HG03354 (cell line): ENCODE measurements around the gene NOX5.

Experiments used
- ATAC-seq: cut with Tn5 transposase; IDR thresholded peaks from one replicate; pipeline ENCODE4 v1.9.1; 2021; ENCODE audit warnings: mild to moderate bottlenecking; ENCODE audit not compliant: unreplicated experiment, poor library complexity, severe bottlenecking

The NOX5 gene

DNA sequence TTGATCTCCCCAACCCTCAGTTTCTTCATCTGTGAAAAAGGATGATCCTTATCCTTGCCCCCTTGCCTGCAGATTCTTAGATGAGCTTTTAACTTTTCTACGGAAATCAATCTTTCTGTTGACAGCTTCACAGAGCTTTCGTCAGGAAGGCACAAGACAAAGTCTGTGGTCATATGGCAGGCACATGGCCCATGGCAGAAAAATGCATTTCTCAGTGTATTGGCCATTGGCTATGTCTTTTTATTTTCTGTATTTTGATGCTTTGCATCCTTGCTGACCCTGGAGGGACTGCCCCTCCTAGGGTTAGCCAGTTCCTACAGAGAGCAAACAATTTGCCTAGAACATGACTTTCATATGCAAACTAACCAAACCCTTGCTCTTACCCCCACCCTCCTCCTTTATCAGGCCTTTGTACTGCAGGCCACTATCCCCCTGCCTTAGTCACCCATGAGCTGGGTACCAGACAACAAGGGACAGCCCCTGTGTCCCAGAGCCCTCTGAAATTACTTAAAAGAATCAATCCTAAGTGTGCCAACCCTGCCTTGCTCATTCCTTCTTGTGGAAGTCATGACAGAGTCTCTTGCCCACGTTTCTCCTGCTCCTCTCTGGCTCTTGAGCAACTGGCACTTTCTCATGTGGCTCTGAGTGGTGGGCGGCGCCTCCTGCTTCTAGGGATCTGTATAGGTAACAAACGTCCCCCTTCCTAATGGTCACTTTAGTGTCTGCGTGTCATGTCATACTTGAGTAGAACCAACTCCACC is 24.1 kb upstream of the NOX5 start:
- ATAC-seq: no peak

DNA sequence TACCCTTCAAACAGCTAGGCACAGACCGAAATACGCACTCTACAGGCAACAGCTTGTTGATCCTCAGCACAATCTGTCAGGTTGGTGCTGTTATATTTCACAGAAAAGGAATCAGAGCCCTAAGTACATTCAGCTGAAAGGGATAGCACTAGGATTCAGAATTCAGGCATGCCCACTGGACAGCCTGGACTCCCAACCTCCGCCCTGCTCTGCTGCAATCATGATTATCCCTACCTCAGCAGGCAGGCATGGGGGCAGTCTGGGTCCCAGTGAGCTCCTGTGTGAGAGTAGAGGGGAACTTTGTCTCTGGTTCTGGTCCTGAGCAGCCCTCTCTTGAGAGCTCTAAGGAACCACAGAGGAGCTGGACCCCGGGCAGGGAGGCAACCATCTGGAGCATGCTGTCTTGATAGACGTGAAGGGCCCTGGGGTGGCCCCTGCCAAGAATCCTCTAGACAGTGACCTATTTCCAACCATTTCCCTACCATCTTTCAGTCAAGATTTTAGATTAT is 23.4 kb upstream of the NOX5 start:
- no peak for ATAC-seq

DNA sequence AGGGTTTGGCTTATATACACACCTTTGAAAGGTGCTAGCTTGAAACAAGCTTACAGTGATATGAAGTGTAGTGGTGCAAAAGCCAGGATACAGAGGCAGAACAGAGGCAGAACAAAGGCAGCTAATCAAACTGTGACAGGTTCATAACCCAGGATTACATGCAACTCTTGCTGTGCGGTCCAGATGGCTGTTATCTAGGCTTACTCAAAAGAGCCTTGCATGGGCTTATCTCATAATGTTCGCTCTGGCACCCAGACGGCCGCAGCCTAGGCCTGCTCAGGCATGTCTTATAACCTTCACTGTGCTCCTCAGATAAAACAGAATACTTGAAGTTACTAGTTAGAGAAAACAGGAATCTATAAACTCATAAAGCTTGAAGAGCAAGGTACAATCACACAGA is 22.8 kb upstream of the NOX5 start:
- ATAC-seq: no peak

DNA sequence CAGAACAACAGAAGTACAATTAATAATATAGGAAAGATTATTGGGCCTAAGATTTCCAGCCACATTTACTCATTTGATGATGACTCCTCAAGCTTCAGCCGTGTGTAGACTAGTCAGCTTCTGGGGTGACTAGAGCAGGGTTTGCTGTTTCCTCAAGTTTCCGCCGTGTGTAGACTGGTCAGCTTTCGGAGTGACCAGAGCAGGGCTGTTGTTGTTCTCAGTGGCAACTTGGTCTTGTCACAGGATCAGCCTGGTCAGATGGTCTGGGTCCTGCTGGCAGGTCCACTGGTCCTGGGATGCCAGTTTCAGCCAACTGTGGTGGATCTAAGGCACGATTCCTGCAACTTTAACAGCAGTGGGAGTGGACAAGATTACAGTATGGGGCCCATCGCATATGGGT is 21.8 kb upstream of the NOX5 start:
- no peak for ATAC-seq

DNA sequence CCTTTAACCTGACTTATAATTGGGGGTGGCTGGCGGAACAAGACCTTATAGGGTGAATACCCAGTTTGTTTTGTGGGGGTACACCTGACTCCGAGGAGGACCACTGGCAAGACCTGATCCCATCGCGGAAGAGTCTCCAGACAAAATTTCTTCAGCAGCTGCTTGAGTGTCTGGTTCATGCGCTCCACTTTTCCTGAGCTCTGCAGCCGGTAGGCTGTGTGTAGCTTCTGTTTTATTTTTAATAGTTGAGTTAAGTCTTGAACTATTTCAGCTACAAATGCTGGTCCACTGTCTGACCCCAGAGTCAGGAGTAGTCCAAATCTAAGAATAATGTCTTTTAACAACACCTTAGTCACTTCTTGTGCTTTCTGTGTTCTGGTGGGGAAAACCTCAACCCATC is 21.2 kb upstream of the NOX5 start:
- ATAC-seq: no peak

GRCh38 chr15:68994149-68994548 is 20.3 kb upstream of the NOX5 start:
- no peak for ATAC-seq

GRCh38 chr15:68994981-68995761 is 19.3 kb upstream of the NOX5 start:
- ATAC-seq: no peak

- ATAC-seq: no peak
These were observed 17.4 kb upstream of the NOX5 start for GRCh38 chr15:68997050-68997449.

DNA sequence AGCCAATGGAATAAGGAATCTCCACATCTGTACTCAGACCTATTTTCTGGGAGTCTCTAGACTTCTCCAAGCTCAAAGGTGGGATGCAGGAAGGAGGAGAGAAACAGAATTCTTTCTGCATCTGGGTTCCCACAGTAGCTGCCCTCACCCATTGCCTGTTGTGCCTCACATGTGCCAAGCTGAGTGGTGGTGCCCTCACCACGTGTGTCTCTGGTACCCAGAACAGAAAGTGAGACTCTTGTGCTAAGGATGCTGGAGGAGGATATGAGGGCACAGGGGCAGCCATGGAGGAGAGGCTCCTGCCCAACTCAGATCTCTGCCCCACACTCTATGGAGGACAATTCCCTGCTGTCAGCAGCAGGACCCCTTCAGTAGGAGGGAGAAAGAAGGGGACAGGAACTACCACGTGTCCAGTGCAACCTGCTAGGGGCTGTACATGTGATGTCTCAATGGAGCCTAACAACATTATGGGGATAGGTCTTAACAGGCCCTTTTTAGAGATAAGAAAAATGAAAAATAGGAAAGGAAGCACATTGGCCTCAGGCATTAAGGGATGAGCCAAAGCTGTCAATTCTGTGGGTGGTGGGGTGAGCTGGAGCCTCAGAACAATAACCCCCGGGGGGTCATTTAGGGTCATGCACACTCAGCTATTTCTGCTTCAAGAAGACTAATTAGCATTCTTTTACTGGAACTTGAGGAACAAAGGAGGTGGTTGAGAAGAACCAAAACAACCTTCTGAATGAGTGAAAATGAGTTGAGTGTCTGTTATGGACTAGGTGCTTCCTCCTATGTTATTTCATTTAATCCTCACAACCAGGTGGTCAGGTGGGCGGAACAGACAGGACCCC is 16.3 kb upstream of the NOX5 start:
- ATAC-seq: no peak

GRCh38 chr15:68999091-68999490 is 15.4 kb upstream of the NOX5 start:
- ATAC-seq: no peak

- ATAC-seq: no peak
These were observed 14.4 kb upstream of the NOX5 start for GRCh38 chr15:69000091-69000490.

- ATAC-seq: no peak
These were observed 13.6 kb upstream of the NOX5 start for GRCh38 chr15:69000725-69001503.

DNA sequence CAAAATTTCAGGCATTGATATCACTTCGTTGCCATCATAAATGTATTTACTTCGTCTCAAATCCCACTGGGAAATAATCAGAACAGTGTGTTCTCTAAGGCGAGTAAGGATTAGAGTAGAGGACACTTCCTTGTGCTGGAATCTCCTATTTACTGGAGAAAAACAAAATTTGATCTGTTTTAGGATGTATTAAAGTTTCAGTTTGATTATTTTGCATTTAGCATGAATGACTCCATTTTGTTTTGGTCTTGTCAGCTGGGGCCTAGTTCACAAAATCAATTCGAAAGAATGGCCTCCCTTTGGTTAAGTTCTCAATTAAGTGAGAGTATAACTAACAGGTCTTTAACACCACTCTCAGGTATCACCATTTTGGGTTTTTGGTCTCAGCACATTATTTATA is 11.7 kb upstream of the NOX5 start:
- ATAC-seq: no peak

DNA sequence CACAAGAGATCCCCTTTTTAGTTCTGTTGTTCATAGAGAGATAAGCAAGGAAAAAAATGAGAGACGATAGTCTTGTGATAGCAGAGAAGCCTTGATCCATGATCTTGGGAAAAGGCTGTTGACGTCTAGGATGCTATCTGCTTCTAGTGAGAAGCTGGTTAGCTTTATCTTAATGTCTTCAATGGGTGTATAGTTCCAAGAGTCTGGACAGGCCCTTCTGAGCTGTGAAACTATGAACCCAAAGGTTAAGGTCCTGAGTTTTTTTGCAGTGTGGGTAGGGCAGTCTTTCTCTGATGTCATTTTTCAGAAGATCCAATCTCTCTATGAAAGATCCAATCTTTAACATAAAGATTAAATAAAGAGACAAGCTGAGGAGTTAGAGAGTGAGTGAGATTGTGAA is 10.5 kb upstream of the NOX5 start:
- no peak for ATAC-seq

DNA sequence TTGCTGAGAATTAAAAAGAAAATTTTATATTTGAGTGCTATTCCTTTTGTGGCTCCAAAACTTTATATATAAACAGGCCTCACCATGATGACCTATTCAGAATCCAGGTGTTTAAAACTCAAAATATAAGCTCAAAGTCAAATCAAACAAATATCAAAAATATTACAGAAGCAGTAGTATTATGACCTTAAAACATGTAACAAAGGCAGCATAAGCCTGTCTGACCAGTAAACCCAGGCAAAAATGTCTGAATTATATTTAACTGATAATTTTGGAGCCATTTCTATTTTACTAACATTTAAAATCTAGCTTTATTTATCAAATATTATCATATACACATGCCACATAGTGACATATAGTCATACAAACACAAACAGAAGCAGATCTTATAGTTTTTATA is 6.4 kb upstream of the NOX5 start:
- no peak for ATAC-seq

GRCh38 chr15:69009341-69009740 is 5.2 kb upstream of the NOX5 start:
- ATAC-seq: no peak

DNA sequence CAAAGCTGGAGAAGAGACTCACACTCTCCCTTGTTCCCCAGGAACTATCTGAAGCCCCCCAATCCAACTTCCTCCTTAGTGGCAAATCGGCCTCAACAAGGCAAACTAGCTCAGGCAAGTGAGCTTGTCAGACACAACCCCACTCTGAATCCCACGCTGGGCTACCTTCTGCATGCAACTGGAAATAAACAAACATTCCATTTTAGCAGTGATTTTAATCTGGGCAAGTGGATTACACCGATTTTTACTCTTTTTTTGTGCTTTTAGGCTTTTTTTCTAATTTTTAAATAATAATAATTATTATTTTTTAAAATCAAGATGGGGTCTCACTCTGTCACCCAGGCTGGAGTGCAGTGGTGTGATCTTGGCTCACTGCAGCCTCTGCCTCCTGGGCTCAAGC is 2.9 kb upstream of the NOX5 start:
- ATAC-seq: no peak

- no peak for ATAC-seq
These were observed 1.6 kb upstream of the NOX5 start for GRCh38 chr15:69012761-69013364.

DNA sequence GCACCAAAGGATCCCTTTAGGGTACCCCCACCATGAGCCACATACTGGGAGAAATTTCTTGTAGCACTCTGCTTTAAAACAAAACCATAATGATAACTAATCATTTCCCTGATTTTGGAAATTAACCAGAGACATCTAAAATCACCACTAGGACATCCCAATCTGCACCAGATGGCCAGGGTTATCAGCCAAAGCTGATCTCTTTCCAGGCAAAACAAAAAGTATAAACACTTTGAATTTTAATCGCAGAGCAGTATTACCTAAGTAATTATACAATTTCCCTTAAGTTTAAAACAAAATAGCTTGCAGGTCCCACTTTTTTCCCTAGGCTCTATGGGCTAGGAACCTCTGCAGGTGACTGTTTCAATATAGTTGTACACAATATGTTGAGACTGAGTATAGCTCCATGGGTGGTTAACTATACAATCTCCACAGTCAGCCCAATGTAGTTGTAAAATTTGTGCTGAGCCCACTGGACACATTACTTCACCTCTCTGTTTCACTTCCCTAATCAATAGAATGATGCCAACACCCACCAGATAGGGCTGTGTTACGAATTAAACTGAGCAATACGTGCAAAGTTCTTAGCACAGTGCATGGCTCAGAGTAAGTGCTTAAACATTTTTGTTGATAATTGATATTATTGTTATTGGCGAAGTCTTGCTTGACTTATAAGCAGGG is 629 bp upstream of the NOX5 start:
- no peak for ATAC-seq
